HepG2 (cell line): Measurements from ENCODE around the gene VGF. TPM values are rescaled to one million over a fixed set of nuclear protein-coding genes. Genes with fewer than 3 reads are reported as not detected.

Experiments used
- ELK4 ChIP-seq: sonication (generic); formaldehyde crosslinking; IDR thresholded peaks from 2 replicates; pipeline ENCODE4 v1.9.0; 2021; ENCODE audit warnings: missing genetic modification reagents, borderline replicate concordance
- HOXD1 ChIP-seq: sonication (generic); formaldehyde crosslinking; IDR thresholded peaks from 2 replicates; pipeline ENCODE4 v1.5.0; 2020; ENCODE audit warnings: missing genetic modification reagents
- MAZ ChIP-seq, 2 experiments: sonication (generic) in 1 of 2; formaldehyde crosslinking in 1 of 2; IDR thresholded peaks; 2 replicates each; pipeline versions ENCODE4 v1.5.0 to v1.6.1; 2012 to 2020; ENCODE audit warnings: low read depth in 2 of 2, mild to moderate bottlenecking in 2 of 2, borderline replicate concordance in 1 of 2, improper control_type of control experiment in 1 of 2, low read length in 1 of 2, missing genetic modification reagents in 1 of 2, moderate library complexity in 1 of 2
- PAX8 ChIP-seq: sonication (generic); formaldehyde crosslinking; IDR thresholded peaks from 2 replicates; pipeline ENCODE4 v1.8.0; 2022; ENCODE audit warnings: mild to moderate bottlenecking, missing genetic modification reagents, borderline replicate concordance
- ZBTB10 ChIP-seq: sonication (generic); formaldehyde crosslinking; IDR thresholded peaks from 2 replicates; pipeline ENCODE4 v1.4.0; 2020; ENCODE audit warnings: missing genetic modification reagents, borderline replicate concordance
- ZNF468 ChIP-seq: sonication (generic); formaldehyde crosslinking; IDR thresholded peaks from 2 replicates; pipeline ENCODE4 v1.8.0; 2022; ENCODE audit warnings: mild to moderate bottlenecking, moderate library complexity, missing genetic modification reagents
- ZNF782 ChIP-seq: sonication (generic); formaldehyde crosslinking; IDR thresholded peaks from 2 replicates; pipeline ENCODE4 v1.4.0; 2020; ENCODE audit warnings: missing genetic modification reagents, mild to moderate bottlenecking, borderline replicate concordance
- polyA plus RNA-seq, 8 experiments: library from polyadenylated mRNA; depleted of rRNA in 3 of 8; stranded (reverse) in 7 of 8; unstranded in 1 of 8; fragments of >200 nt; fragmentation: Illumina TruSeq in 4 of 8; extraction: Trizol in 4 of 8; gene quantifications; 2 replicates each; pipeline versions ENCODE4 v1.2.1 to v1.2.3, GENCODE V29; 2011 to 2016; ENCODE audit warnings: low read depth in 4 of 8, missing spikeins in 1 of 8, mixed read lengths in 1 of 8; ENCODE audit not compliant: insufficient read depth in 1 of 8
- total RNA-seq, 5 experiments: library from RNA; depleted of rRNA; stranded (reverse); fragments of >200 nt; fragmentation: Illumina TruSeq; extraction: Trizol; gene quantifications; 2 replicates each; pipeline ENCODE4 v1.2.3, GENCODE V29; 2016; ENCODE audit warnings: low read depth in 1 of 5
- TF ChIP-seq, protein P1 (sequence below): sonication (generic); formaldehyde crosslinking; IDR thresholded peaks from 2 replicates; pipeline ENCODE4 v1.4.0; 2020; ENCODE audit warnings: missing genetic modification reagents
- TF ChIP-seq, protein P2 (sequence below), 2 experiments: fragments of 450-650 bp in 1 of 2; sonication (generic) in 1 of 2; formaldehyde crosslinking in 1 of 2; IDR thresholded peaks; 2 replicates each; pipeline versions ENCODE4 v1.6.1 to v1.8.0; 2016 to 2022; ENCODE audit warnings: antibody characterized with exemption in 1 of 2, mild to moderate bottlenecking in 1 of 2, missing genetic modification reagents in 1 of 2
- TF ChIP-seq, protein P3 (sequence below): sonication (generic); formaldehyde crosslinking; IDR thresholded peaks from 2 replicates; pipeline ENCODE4 v1.5.0; 2020; ENCODE audit warnings: missing genetic modification reagents

Gene VGF
- total and polyA plus RNA-seq, 2 of the 13 experiments (the other 11 are each of a cell fraction or from before 2014, with no cell fraction given): 0.12 to 0.46 TPM

DNA sequence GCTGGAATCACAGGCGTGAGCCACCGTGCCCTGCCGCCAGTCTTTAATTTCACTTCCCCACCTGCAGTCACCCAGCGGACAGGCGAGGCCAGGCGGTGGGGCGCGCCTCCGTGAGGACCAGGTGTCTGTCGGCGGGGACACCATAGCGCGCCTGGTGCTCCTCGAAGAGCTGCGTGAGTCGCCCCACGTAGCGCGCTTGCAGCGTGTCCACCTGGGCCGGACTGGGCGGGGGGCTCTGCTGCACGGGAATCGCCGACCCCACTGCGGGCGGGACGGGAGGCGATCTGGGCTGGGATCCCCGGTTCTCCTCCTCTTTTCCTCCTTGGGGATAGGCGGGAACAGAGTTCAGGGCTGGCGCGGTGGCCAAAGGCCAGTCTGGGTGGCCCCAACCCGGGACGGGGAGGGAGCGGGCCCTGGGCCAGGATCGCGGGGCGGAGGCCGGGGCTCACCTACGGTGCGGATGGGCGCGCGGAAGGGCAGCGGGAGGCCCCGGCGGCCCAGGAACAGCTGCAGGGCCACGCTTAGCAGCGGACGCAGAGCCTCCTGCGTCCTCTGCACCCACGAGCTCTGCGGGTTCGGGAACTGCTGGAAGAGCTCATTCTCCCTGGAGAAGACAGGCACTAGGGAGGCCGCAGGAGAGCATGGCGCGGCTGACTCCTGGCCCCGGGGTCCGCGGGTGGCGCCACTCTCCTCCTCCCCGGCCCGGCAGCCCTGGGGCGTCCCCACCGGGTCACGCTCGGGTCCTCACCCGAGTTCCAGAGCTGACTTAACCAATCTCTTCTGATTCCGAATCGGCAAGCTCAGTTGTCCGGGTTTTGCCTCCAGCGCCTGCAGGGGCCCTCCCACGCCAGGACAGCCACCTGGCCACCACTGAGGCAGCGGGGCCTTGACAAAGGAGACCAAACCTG, 36.6 kb upstream of the VGF start (continued):
- TF ChIP-seq ELK4 (no peak), PAX8 (CRISPR knock-in tag) (no peak), ZBTB10 (CRISPR knock-in tag) (peak; percentile 54; the same call in 1 of the 2 replicates), MAZ (IDR thresholded peaks at IDR 0.05; ENCODE audit: borderline replicate concordance, low read depth, low read length) (no peak), MAZ (CRISPR knock-in tag; IDR thresholded peaks at IDR 0.05; ENCODE audit: low read depth) (peak; percentile 54), ZNF782 (CRISPR knock-in tag) (no peak), HOXD1 (CRISPR knock-in tag) (peak; percentile 77; the same call in 1 of the 2 replicates), ZNF468 (CRISPR knock-in tag) (no peak)
- TF ChIP-seq, protein P1, sequence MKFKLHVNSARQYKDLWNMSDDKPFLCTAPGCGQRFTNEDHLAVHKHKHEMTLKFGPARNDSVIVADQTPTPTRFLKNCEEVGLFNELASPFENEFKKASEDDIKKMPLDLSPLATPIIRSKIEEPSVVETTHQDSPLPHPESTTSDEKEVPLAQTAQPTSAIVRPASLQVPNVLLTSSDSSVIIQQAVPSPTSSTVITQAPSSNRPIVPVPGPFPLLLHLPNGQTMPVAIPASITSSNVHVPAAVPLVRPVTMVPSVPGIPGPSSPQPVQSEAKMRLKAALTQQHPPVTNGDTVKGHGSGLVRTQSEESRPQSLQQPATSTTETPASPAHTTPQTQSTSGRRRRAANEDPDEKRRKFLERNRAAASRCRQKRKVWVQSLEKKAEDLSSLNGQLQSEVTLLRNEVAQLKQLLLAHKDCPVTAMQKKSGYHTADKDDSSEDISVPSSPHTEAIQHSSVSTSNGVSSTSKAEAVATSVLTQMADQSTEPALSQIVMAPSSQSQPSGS (CRISPR knock-in tag): peak; percentile 39; the same call in 1 of the 2 replicates
- TF ChIP-seq, protein P2, sequence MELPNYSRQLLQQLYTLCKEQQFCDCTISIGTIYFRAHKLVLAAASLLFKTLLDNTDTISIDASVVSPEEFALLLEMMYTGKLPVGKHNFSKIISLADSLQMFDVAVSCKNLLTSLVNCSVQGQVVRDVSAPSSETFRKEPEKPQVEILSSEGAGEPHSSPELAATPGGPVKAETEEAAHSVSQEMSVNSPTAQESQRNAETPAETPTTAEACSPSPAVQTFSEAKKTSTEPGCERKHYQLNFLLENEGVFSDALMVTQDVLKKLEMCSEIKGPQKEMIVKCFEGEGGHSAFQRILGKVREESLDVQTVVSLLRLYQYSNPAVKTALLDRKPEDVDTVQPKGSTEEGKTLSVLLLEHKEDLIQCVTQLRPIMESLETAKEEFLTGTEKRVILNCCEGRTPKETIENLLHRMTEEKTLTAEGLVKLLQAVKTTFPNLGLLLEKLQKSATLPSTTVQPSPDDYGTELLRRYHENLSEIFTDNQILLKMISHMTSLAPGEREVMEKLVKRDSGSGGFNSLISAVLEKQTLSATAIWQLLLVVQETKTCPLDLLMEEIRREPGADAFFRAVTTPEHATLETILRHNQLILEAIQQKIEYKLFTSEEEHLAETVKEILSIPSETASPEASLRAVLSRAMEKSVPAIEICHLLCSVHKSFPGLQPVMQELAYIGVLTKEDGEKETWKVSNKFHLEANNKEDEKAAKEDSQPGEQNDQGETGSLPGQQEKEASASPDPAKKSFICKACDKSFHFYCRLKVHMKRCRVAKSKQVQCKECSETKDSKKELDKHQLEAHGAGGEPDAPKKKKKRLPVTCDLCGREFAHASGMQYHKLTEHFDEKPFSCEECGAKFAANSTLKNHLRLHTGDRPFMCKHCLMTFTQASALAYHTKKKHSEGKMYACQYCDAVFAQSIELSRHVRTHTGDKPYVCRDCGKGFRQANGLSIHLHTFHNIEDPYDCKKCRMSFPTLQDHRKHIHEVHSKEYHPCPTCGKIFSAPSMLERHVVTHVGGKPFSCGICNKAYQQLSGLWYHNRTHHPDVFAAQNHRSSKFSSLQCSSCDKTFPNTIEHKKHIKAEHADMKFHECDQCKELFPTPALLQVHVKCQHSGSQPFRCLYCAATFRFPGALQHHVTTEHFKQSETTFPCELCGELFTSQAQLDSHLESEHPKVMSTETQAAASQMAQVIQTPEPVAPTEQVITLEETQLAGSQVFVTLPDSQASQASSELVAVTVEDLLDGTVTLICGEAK (IDR thresholded peaks at IDR 0.05): no peak
- TF ChIP-seq, protein P2 (CRISPR knock-in tag; IDR thresholded peaks at IDR 0.05): peak; percentile 36; the same call in 1 of the 2 replicates
- TF ChIP-seq, protein P3, sequence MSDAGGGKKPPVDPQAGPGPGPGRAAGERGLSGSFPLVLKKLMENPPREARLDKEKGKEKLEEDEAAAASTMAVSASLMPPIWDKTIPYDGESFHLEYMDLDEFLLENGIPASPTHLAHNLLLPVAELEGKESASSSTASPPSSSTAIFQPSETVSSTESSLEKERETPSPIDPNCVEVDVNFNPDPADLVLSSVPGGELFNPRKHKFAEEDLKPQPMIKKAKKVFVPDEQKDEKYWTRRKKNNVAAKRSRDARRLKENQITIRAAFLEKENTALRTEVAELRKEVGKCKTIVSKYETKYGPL (CRISPR knock-in tag): no peak
